Measurements from ENCODE around the gene APLP2. TPM values are rescaled to one million over a fixed set of nuclear protein-coding genes. Genes with fewer than 3 reads are reported as not detected.

Gene APLP2
- total RNA-seq, 2 experiments from 2014 or later, result 49.2 to 53.4 TPM

DNA sequence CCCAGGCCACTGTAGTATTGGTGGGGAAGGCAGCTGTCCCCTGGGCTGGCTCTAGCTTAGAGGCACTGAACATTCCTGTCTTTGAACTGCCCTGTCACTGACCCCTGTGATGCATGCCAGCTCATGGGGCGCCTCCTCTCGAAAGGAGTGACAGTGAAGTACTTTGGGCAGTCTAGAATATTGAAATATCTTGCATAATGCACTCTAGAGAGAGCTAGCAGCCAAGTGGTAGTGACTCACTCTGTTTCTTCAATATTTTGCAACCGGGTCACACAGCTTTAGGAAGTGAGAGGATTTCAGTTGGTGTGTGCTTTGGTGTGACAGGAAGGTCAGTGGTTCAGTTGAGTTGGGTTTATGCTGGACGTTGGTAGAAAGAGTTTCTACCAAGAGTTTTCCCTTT is 54.4 kb downstream of the APLP2 start:
- Mint-ChIP-seq H3K9me3 (no peaks in the 10 kb centered on the region), H3K27me3 (peaks cover under 1% of the 10 kb centered on the region), H3K4me3 (no peak overlapping the region), H3K4me1 (ENCODE audit: low read depth) (peaks cover 29% of the 10 kb centered on the region), H3K27ac (no peak overlapping the region), H3K36me3 (peaks cover 31% of the 10 kb centered on the region)
- POLR2A ChIA-PET, result no interaction called here
- CTCF ChIA-PET, result interaction anchor here (7.4 kb wide), 1 partner anchor 8 kb away, joined by 45 read pairs; no protein-coding TSS in a partner anchor
- no peak for DNase-seq
- intact Hi-C loops (cut with micrococcal nuclease), result no loop called here

GRCh38 chr11:130125638-130126037 is 55.9 kb downstream of the APLP2 start:
- DNase-seq, result no peak
- H3K4me3 Mint-ChIP-seq, result no peak overlapping the region
- no peaks in the 10 kb centered on the region for H3K27me3 Mint-ChIP-seq
- CTCF ChIA-PET, result interaction anchor here (1.4 to 1.7 kb wide), 2 partner anchors 133 to 204 kb away, joined by 4 read pairs; no protein-coding TSS in a partner anchor
- peaks cover 34% of the 10 kb centered on the region for H3K36me3 Mint-ChIP-seq
- intact Hi-C loops (cut with micrococcal nuclease), result no loop called here
- H3K27ac Mint-ChIP-seq, result no peak overlapping the region
- POLR2A ChIA-PET, result no interaction called here
- H3K4me1 Mint-ChIP-seq (ENCODE audit: low read depth), result peaks cover 21% of the 10 kb centered on the region
- no peaks in the 10 kb centered on the region for H3K9me3 Mint-ChIP-seq

- ChIA-PET CTCF (interaction anchor here (1.1 to 2.0 kb wide), 5 partner anchors 49 to 205 kb away, joined by 3 to 8 read pairs (median 4); no protein-coding TSS in a partner anchor), POLR2A (interaction anchor here (1.3 kb wide), 1 partner anchor 56 kb away, joined by 3 read pairs; no protein-coding TSS in a partner anchor)
- Mint-ChIP-seq H3K27ac (no peak overlapping the region), H3K9me3 (no peaks in the 10 kb centered on the region), H3K4me1 (ENCODE audit: low read depth) (peaks cover 13% of the 10 kb centered on the region), H3K4me3 (no peak overlapping the region), H3K27me3 (no peaks in the 10 kb centered on the region), H3K36me3 (peaks cover 35% of the 10 kb centered on the region)
- DNase-seq, result no peak
- intact Hi-C loops (cut with micrococcal nuclease), result no loop called here
Measured at GRCh38 chr11:130126516-130126915, 56.8 kb downstream of the APLP2 start.

DNA sequence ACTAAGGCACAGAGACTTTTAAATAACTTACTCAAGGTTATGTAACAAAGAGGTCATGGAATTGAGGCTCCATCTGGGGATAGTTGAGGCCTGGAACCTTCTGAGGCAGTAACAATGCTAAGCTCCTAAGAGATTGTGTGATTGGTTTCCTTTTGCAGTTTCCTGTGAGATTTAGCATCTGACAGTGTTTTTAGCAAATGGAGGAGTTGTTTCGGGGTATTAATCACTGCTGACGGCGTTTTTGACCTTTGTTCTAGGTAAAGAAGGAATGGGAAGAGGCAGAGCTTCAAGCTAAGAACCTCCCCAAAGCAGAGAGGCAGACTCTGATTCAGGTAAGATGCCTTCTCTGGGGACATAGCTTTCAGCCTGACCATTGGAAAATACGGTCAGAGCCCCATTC is 57.8 kb downstream of the APLP2 start:
- H3K27ac Mint-ChIP-seq, result no peak overlapping the region
- H3K4me1 Mint-ChIP-seq (ENCODE audit: low read depth), result peaks cover 3% of the 10 kb centered on the region
- peaks cover 33% of the 10 kb centered on the region for H3K36me3 Mint-ChIP-seq

DNA sequence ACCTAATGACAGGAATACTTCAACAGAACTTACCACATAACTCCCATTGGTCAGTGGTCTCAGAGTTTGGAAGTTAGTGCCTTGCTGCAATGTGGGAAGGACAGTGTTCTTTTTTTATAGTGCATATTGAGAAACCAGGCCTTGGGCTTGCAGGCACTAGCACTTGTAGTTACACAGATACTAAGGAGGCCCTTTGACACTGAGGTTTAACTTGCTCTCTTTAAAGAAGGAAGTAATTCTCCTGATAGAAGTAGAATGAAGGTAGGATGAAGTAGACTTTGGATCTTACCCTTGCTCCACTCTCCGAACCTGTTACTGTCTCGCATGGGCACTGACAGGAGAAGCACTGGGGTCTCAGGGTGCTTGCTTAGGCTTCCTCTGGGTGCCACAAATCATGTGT is 58.9 kb downstream of the APLP2 start:
- H3K9me3 Mint-ChIP-seq, result no peaks in the 10 kb centered on the region
- POLR2A ChIA-PET, result interaction anchor here (0.9 kb wide), 1 partner anchor 127 kb away, joined by 3 read pairs; no protein-coding TSS in a partner anchor

More for the DNA sequence above, 57.8 kb downstream of the APLP2 start:
- no peaks in the 10 kb centered on the region for H3K9me3 Mint-ChIP-seq
- H3K27me3 Mint-ChIP-seq, result no peaks in the 10 kb centered on the region
- ChIA-PET CTCF (interaction anchor here (0.6 to 2.0 kb wide), 5 partner anchors 9 to 735 kb away, joined by 3 to 8 read pairs (median 3); no protein-coding TSS in a partner anchor), POLR2A (no interaction called here)
- no peak overlapping the region for H3K4me3 Mint-ChIP-seq
- no peak for DNase-seq
- intact Hi-C loops (cut with micrococcal nuclease), result no loop called here

GRCh38 chr11:130129922-130130321 is 60.2 kb downstream of the APLP2 start:
- ChIA-PET CTCF (interaction anchor here (1.1 to 8.9 kb wide), 4 partner anchors 10 to 248 kb away, joined by 3 to 212 read pairs (median 26); no protein-coding TSS in a partner anchor), POLR2A (no interaction called here)
- intact Hi-C loops (cut with micrococcal nuclease), result loop anchor here (5.0 kb wide), 1 partner anchor 363 kb away; no protein-coding TSS in a partner anchor
- H3K4me3 Mint-ChIP-seq, result no peak overlapping the region
- peaks cover 21% of the 10 kb centered on the region for H3K36me3 Mint-ChIP-seq
- no peaks in the 10 kb centered on the region for H3K9me3 Mint-ChIP-seq
- no peaks in the 10 kb centered on the region for H3K4me1 Mint-ChIP-seq (ENCODE audit: low read depth)
- H3K27me3 Mint-ChIP-seq, result no peaks in the 10 kb centered on the region
- no peak overlapping the region for H3K27ac Mint-ChIP-seq
- DNase-seq, result no peak

More for the DNA sequence above, 58.9 kb downstream of the APLP2 start:
- CTCF ChIA-PET, result interaction anchor here (0.7 to 8.9 kb wide), 3 partner anchors 17 to 204 kb away, joined by 3 to 212 read pairs (median 3); no protein-coding TSS in a partner anchor
- H3K4me1 Mint-ChIP-seq (ENCODE audit: low read depth), result no peaks in the 10 kb centered on the region
- intact Hi-C loops (cut with micrococcal nuclease), result no loop called here
- DNase-seq, result no peak
- H3K27me3 Mint-ChIP-seq, result no peaks in the 10 kb centered on the region
- no peak overlapping the region for H3K27ac Mint-ChIP-seq
- H3K4me3 Mint-ChIP-seq, result no peak overlapping the region
- peaks cover 25% of the 10 kb centered on the region for H3K36me3 Mint-ChIP-seq

DNA sequence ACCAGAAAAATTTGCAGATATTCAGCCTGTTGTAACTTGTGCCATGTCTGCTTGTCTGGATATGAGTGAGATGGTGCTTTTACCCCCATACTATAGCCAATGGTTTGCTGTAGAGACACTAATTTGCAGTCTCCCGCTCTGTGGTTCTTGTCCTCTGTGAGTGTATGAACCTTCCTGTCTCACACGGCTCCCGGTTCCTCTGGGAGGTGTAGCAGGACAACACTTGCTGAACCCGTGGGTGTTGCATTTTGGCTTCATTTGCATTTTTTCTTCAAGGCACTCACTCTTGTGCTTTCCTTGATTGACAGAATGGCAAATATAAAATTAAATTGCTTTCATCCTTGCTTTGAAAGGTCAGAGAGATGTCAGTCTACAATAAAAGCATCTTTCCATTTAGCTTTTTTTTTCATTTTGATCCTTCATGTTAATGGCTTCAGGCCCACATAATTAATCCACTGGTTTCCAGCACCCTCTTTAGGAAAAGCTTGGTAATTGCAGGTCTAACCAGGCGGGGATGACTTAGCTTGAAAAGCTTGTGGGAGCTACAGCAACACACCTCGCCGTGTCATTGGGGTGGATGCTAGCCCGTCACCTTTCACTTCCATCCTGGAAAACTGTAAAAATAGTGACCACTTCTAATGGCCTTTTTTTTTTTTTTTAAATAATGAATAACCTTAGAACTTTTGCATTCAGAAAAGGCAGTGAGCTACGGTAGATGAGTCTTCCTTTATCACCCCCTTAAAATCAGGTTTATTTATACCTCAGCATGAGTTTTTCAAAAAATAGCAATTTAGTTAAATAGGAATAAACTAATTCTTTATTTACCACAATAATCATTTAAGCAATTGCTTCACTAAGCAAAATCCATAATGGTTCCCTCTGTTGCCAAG is 62.5 kb downstream of the APLP2 start:
- Mint-ChIP-seq H3K36me3 (peaks cover 24% of the 10 kb centered on the region), H3K4me3 (no peak overlapping the region), H3K9me3 (no peaks in the 10 kb centered on the region), H3K4me1 (ENCODE audit: low read depth) (no peaks in the 10 kb centered on the region), H3K27me3 (no peaks in the 10 kb centered on the region), H3K27ac (no peak overlapping the region)
- ChIA-PET POLR2A (interaction anchor here (1.1 kb wide), 2 partner anchors 61 to 211 kb away, joined by 3 read pairs; no protein-coding TSS in a partner anchor), CTCF (interaction anchor here (0.6 to 8.9 kb wide), 49 partner anchors 9 to 730 kb away, joined by 3 to 212 read pairs (median 5); partner anchors contain the start of gene NFRKB)
- DNase-seq, result peak; percentile 55
- intact Hi-C loops (cut with micrococcal nuclease), result loop anchor here (1.0 to 5.0 kb wide), 2 partner anchors 209 to 365 kb away; no protein-coding TSS in a partner anchor

DNA sequence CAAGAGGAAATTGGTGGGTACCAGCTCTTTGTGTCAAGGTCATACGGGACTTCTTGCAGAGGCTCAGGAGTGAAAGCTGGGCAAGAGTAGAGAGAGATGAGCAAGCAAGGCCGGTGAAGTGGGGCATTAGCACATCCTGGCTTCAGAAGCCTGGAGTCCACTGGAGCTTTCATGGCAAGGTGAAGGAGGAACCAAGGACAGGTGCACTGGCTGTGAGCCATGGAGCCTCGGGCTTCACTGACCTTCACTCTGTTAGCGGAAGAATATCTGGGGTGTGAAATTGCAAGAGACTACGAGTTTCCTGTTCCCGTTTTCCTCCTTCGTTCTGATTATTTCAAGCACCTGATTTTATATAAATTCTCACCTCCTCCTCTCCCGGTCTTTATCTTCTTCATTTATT is 64.0 kb downstream of the APLP2 start:
- CTCF ChIA-PET, result interaction anchor here (1.3 to 8.9 kb wide), 4 partner anchors 143 to 252 kb away, joined by 3 to 212 read pairs (median 26); no protein-coding TSS in a partner anchor
- POLR2A ChIA-PET, result interaction anchor here (0.7 kb wide), 1 partner anchor 208 kb away, joined by 4 read pairs; no protein-coding TSS in a partner anchor

GRCh38 chr11:130136107-130136506 is 66.4 kb downstream of the APLP2 start:
- Mint-ChIP-seq H3K27me3 (no peaks in the 10 kb centered on the region), H3K4me1 (ENCODE audit: low read depth) (no peaks in the 10 kb centered on the region), H3K36me3 (peaks cover 24% of the 10 kb centered on the region), H3K27ac (no peak overlapping the region), H3K9me3 (no peaks in the 10 kb centered on the region), H3K4me3 (no peak overlapping the region)
- CTCF ChIA-PET, result interaction anchor here (1.3 to 8.9 kb wide), 2 partner anchors 9 to 211 kb away, joined by 3 to 212 read pairs; no protein-coding TSS in a partner anchor
- no peak for DNase-seq
- intact Hi-C loops (cut with micrococcal nuclease), result no loop called here
- POLR2A ChIA-PET, result no interaction called here

More for the DNA sequence above, 64.0 kb downstream of the APLP2 start:
- Mint-ChIP-seq H3K9me3 (no peaks in the 10 kb centered on the region), H3K27ac (no peak overlapping the region), H3K36me3 (peaks cover 31% of the 10 kb centered on the region), H3K27me3 (no peaks in the 10 kb centered on the region), H3K4me1 (ENCODE audit: low read depth) (no peaks in the 10 kb centered on the region), H3K4me3 (no peak overlapping the region)
- intact Hi-C loops (cut with micrococcal nuclease), result loop anchor here (5.0 kb wide), 1 partner anchor 366 kb away; no protein-coding TSS in a partner anchor
- no peak for DNase-seq

GRCh38 chr11:130137999-130138398 is 68.3 kb downstream of the APLP2 start:
- peaks cover 19% of the 10 kb centered on the region for H3K36me3 Mint-ChIP-seq
- H3K27ac Mint-ChIP-seq, result no peak overlapping the region
- peak; percentile 25 for DNase-seq
- H3K9me3 Mint-ChIP-seq, result no peaks in the 10 kb centered on the region
- H3K4me1 Mint-ChIP-seq (ENCODE audit: low read depth), result no peaks in the 10 kb centered on the region
- H3K4me3 Mint-ChIP-seq, result no peak overlapping the region
- CTCF ChIA-PET, result interaction anchor here (1.3 kb wide), 1 partner anchor 146 kb away, joined by 3 read pairs; no protein-coding TSS in a partner anchor
- no peaks in the 10 kb centered on the region for H3K27me3 Mint-ChIP-seq
- POLR2A ChIA-PET, result no interaction called here
- intact Hi-C loops (cut with micrococcal nuclease), result no loop called here

DNA sequence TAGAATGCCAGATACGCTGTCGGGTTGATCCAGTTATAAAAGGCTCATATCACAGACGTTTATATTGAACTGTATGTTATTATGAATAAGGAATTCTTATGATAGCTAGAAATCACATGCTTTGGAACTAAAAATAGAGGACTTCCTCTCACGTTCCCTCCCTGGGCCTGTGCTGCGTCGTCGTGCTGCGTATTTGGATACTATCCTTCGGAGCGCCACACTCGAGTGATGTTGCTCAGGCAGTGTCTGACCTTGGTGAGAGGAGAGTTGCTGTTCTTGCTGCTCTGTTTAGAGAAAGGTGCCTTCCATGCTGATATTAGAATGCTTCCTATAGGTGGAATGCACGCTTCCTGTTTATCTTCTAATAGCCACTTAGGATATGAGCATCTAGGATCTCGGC is 69.7 kb downstream of the APLP2 start:
- Mint-ChIP-seq H3K36me3 (peaks cover 17% of the 10 kb centered on the region), H3K9me3 (no peaks in the 10 kb centered on the region), H3K4me1 (ENCODE audit: low read depth) (no peaks in the 10 kb centered on the region), H3K27ac (no peak overlapping the region), H3K27me3 (no peaks in the 10 kb centered on the region), H3K4me3 (no peak overlapping the region)
- intact Hi-C loops (cut with micrococcal nuclease), result no loop called here
- no peak for DNase-seq
- CTCF ChIA-PET, result interaction anchor here (0.6 kb wide), 1 partner anchor 292 kb away, joined by 3 read pairs; no protein-coding TSS in a partner anchor
- POLR2A ChIA-PET, result no interaction called here
